Middle frontal gyrus (tissue), 1 donor: ENCODE measurements around the gene TBC1D13.
A peak's percentile ranks its signal among the peaks of the same experiment; 100 is the strongest.
"Not testable (repeated sequence)": the region's sequence is repeated elsewhere in the genome, so short reads cannot be mapped to it uniquely, and the experiment has no call there.

Experiments used
- DNase-seq: peaks from one replicate; pipeline ENCODE4 v3.0.0-alpha.2; 2015; ENCODE audit warnings: low spot score; ENCODE audit errors: extremely low spot score

TBC1D13 gene

GRCh38 chr9:128785427-128785826, 1.6 kb upstream of the TBC1D13 start:
- DNase-seq, result no peak

GRCh38 chr9:128787659-128788058, 606 bp downstream of the TBC1D13 start:
- DNase-seq, result no peak

GRCh38 chr9:128788445-128788844, 1.4 kb downstream of the TBC1D13 start:
- DNase-seq, result no peak

GRCh38 chr9:128790536-128790935, 3.5 kb downstream of the TBC1D13 start:
- DNase-seq, result no peak

GRCh38 chr9:128792134-128792533, 5.1 kb downstream of the TBC1D13 start:
- no peak for DNase-seq

GRCh38 chr9:128792978-128793686, 6.1 kb downstream of the TBC1D13 start:
- no peak for DNase-seq

GRCh38 chr9:128794961-128795360, 7.9 kb downstream of the TBC1D13 start:
- not testable (repeated sequence) for DNase-seq

- no peak for DNase-seq
Observed at GRCh38 chr9:128798896-128799295, 11.8 kb downstream of the TBC1D13 start.

- no peak for DNase-seq
Observed at GRCh38 chr9:128800061-128800460, 13.0 kb downstream of the TBC1D13 start.

- DNase-seq, result no peak
Observed at GRCh38 chr9:128802482-128802881, 15.4 kb downstream of the TBC1D13 start.

- DNase-seq, result no peak
Observed at GRCh38 chr9:128805661-128806060, 18.6 kb downstream of the TBC1D13 start.

GRCh38 chr9:128807827-128808226, 20.8 kb downstream of the TBC1D13 start:
- DNase-seq, result no peak

GRCh38 chr9:128808543-128808942, 21.5 kb downstream of the TBC1D13 start:
- no peak for DNase-seq

GRCh38 chr9:128809036-128809599, 22.1 kb downstream of the TBC1D13 start:
- DNase-seq, result no peak

GRCh38 chr9:128809831-128810230, 22.8 kb downstream of the TBC1D13 start:
- DNase-seq, result no peak

- DNase-seq, result no peak
Observed at GRCh38 chr9:128810873-128811272, 23.8 kb downstream of the TBC1D13 start.

GRCh38 chr9:128818099-128818838, 31.2 kb downstream of the TBC1D13 start, which contains the start of gene ENDOG:
ENDOG (plus strand) TSS chr9:128818500; CDS start chr9:128818685, 185 bp downstream.
- peak; percentile 96 for DNase-seq

- DNase-seq, result peak; percentile 6
Observed at GRCh38 chr9:128818839-128819715, 32.0 kb downstream of the TBC1D13 start.

GRCh38 chr9:128819716-128820664, 32.9 kb downstream of the TBC1D13 start:
- DNase-seq, result peak; percentile 25
